MM.1S (cell line): ENCODE measurements around the gene TP53TG5.

ENCODE experiments used
- EZH2 ChIP-seq: fragments of 300-600 bp; sonication (generic); optimal IDR thresholded peaks from 2 replicates; pipeline ENCODE3; 2017; ENCODE audit warnings: low read depth, mild to moderate bottlenecking, antibody characterized with exemption, low read length, mixed read lengths
- EZH2phosphoT487 ChIP-seq: fragments of 300-600 bp; sonication (generic); IDR thresholded peaks from 2 replicates; pipeline ENCODE4 v1.6.1; 2018; ENCODE audit warnings: antibody characterized with exemption, low read length
- TF ChIP-seq, protein P1 (sequence below): fragments of 300-600 bp; sonication (generic); IDR thresholded peaks from 2 replicates; pipeline ENCODE4 v1.5.1; 2016; ENCODE audit warnings: antibody characterized with exemption, low read length, mixed read lengths

DNA sequence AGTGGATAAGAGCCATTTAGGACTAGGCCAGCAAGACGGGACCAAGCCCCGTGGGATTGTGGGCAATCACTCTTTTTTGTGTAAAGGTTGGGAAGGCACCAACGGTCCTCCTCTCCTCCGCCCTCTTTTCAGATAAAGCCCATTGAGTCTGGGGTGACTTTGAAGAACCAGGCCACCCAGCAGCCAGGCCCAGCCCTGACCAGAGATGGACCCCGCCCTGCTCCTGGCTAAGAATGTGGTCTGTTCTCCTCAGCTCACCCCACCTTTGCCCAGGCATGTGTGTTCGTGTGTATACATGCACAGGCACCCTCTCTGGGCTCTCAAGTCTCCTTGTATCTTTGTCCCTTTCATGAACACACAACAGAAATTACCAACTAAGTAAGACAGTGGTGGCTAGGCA lies 39.0 kb downstream of the TP53TG5 start:
- TF ChIP-seq EZH2phosphoT487 (no peak), EZH2 (no peak)
- TF ChIP-seq, protein P1, sequence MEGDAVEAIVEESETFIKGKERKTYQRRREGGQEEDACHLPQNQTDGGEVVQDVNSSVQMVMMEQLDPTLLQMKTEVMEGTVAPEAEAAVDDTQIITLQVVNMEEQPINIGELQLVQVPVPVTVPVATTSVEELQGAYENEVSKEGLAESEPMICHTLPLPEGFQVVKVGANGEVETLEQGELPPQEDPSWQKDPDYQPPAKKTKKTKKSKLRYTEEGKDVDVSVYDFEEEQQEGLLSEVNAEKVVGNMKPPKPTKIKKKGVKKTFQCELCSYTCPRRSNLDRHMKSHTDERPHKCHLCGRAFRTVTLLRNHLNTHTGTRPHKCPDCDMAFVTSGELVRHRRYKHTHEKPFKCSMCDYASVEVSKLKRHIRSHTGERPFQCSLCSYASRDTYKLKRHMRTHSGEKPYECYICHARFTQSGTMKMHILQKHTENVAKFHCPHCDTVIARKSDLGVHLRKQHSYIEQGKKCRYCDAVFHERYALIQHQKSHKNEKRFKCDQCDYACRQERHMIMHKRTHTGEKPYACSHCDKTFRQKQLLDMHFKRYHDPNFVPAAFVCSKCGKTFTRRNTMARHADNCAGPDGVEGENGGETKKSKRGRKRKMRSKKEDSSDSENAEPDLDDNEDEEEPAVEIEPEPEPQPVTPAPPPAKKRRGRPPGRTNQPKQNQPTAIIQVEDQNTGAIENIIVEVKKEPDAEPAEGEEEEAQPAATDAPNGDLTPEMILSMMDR, result no peak
